Caco-2 (cell line): ENCODE measurements around the gene SOWAHB. TPM values are rescaled to one million over a fixed set of nuclear protein-coding genes. Genes with fewer than 3 reads are reported as not detected.
"Not testable (repeated sequence)": the region's sequence is repeated elsewhere in the genome, so short reads cannot be mapped to it uniquely, and the experiment has no call there.

Experiments
- BruUV-seq: library from RNA; stranded (reverse); fragments of 400-500 nt; replicated peaks from 2 replicates; lab custom pipeline; 2021; lab: Mats Ljungman, UMichigan
- CTCF ChIA-PET: fragments of 300-600 bp; sonication (Branson Sonifier 250); formaldehyde crosslinking; loops from one replicate; lab custom pipeline; 2022; ENCODE audit warnings: antibody characterized with exemption; lab: Charles Lee
- POLR2A ChIA-PET: fragments of 300-600 bp; sonication (Branson Sonifier 250); formaldehyde crosslinking; loops from one replicate; lab custom pipeline; 2022; ENCODE audit warnings: antibody characterized with exemption; lab: Charles Lee
- DNase-seq, 2 experiments: peaks; one replicate each; pipeline versions ENCODE4 v3.0.0 to v3.0.0-alpha.2; 2020 to 2022
- H3K27me3 ChIP-seq: replicated peaks from 2 replicates; pipeline ENCODE4 v1.6.0; 2011; ENCODE audit warnings: low read length; ENCODE audit not compliant: control insufficient read depth, insufficient read depth
- H3K36me3 ChIP-seq: 2 replicates; pipeline ENCODE4 v1.5.1; 2011; ENCODE audit warnings: low read length; ENCODE audit not compliant: control insufficient read depth, insufficient read depth
- H3K4me1 ChIP-seq: fragments of 250-450 bp; sonication (Bioruptor Pico); 2 replicates; pipeline ENCODE4 v1.5.1; 2020; ENCODE audit warnings: mild to moderate bottlenecking
- H3K4me3 ChIP-seq: 2 replicates; pipeline ENCODE4 v1.5.1; 2011; ENCODE audit warnings: low read depth, mild to moderate bottlenecking, control low read depth, low read length
- H3K9me3 ChIP-seq: fragments of 250-450 bp; sonication (Bioruptor Pico); 2 replicates; pipeline ENCODE4 v1.5.1; 2020; ENCODE audit warnings: mild to moderate bottlenecking, moderate library complexity
- H3K27ac Mint-ChIP-seq: one replicate; pipeline ENCODE4 v1.8.0; 2022; ENCODE audit warnings: mixed read lengths; ENCODE audit not compliant: unreplicated experiment
- H3K27me3 Mint-ChIP-seq: one replicate; pipeline ENCODE4 v1.8.0; 2022; ENCODE audit warnings: mixed read lengths; ENCODE audit not compliant: insufficient read depth, unreplicated experiment
- H3K36me3 Mint-ChIP-seq: one replicate; pipeline ENCODE4 v1.8.0; 2022; ENCODE audit warnings: mild to moderate bottlenecking, mixed read lengths; ENCODE audit not compliant: insufficient read depth, unreplicated experiment
- H3K4me1 Mint-ChIP-seq: one replicate; pipeline ENCODE4 v1.8.0; 2022; ENCODE audit warnings: low read depth, mixed read lengths; ENCODE audit not compliant: unreplicated experiment
- H3K4me3 Mint-ChIP-seq: one replicate; pipeline ENCODE4 v1.8.0; 2022; ENCODE audit warnings: mild to moderate bottlenecking, moderate library complexity, mixed read lengths; ENCODE audit not compliant: unreplicated experiment
- H3K9me3 Mint-ChIP-seq: one replicate; pipeline ENCODE4 v1.8.0; 2022; ENCODE audit warnings: mixed read lengths; ENCODE audit not compliant: unreplicated experiment
- CTCF ChIP-seq, 2 experiments: fragments of 200-600 bp in 1 of 2; IDR thresholded peaks; 1 replicate in 1 of 2; 2 replicates in 1 of 2; pipeline versions ENCODE4 v1.5.1 to v1.8.0; 2011 to 2022; ENCODE audit warnings: antibody characterized with exemption in 1 of 2, control low read depth in 1 of 2, inconsistent platforms in 1 of 2, low read depth in 1 of 2, low read length in 1 of 2, mild to moderate bottlenecking in 1 of 2, moderate library complexity in 1 of 2; ENCODE audit not compliant: insufficient read depth in 1 of 2, severe bottlenecking in 1 of 2, unreplicated experiment in 1 of 2
- intact Hi-C: fragments of 100-400 bp; cut with micrococcal nuclease; formaldehyde crosslinking; loops from one replicate; pipeline ENCODE4 v1.10.0; 2022; ENCODE audit not compliant: unreplicated experiment
- total RNA-seq: library from RNA; stranded (reverse); gene quantifications from 2 replicates; pipeline ENCODE4 v1.2.3, GENCODE V29; 2022

SOWAHB gene
- total RNA-seq, 1 experiment from 2014 or later = 6.3 TPM

GRCh38 chr4:76874176-76874575 is 23.8 kb downstream of the SOWAHB start:
- Mint-ChIP-seq H3K27me3 (no peaks in the 10 kb centered on the region), H3K36me3 (no peaks in the 10 kb centered on the region), H3K4me3 (no peak overlapping the region), H3K27ac (no peak overlapping the region), H3K9me3 (no peaks in the 10 kb centered on the region), H3K4me1 (peaks cover 8% of the 10 kb centered on the region)
- Histone ChIP-seq H3K4me1 (no peaks in the 10 kb centered on the region), H3K27me3 (no peaks in the 10 kb centered on the region), H3K4me3 (no peak overlapping the region), H3K9me3 (no peaks in the 10 kb centered on the region), H3K36me3 (no peaks in the 10 kb centered on the region)
- POLR2A ChIA-PET = no interaction called here
- no peak for DNase-seq
- intact Hi-C loops = no loop called here
- CTCF ChIA-PET = no interaction called here
- TF ChIP-seq CTCF (IDR thresholded peaks at IDR 0.05; ENCODE audit: insufficient read depth in 1 of 2, low read depth in 1 of 2, low read length in 1 of 2, severe bottlenecking in 1 of 2, unreplicated experiment in 1 of 2) = no peak
- BruUV-seq = no TSS peak

GRCh38 chr4:76873495-76873894 is 24.4 kb downstream of the SOWAHB start:
- H3K4me1 Mint-ChIP-seq = peaks cover 10% of the 10 kb centered on the region
- Histone ChIP-seq H3K4me3 (no peak overlapping the region), H3K4me1 (peaks cover 2% of the 10 kb centered on the region; the same call in 1 of the 2 replicates), H3K36me3 (no peaks in the 10 kb centered on the region), H3K27me3 (no peaks in the 10 kb centered on the region), H3K9me3 (no peaks in the 10 kb centered on the region)
- no peak overlapping the region for H3K4me3 Mint-ChIP-seq
- H3K27me3 Mint-ChIP-seq = no peaks in the 10 kb centered on the region
- ChIA-PET POLR2A (no interaction called here), CTCF (no interaction called here)
- no peak for DNase-seq
- intact Hi-C loops = no loop called here
- no peaks in the 10 kb centered on the region for H3K9me3 Mint-ChIP-seq
- TF ChIP-seq CTCF (IDR thresholded peaks at IDR 0.05; ENCODE audit: insufficient read depth in 1 of 2, low read depth in 1 of 2, low read length in 1 of 2, severe bottlenecking in 1 of 2, unreplicated experiment in 1 of 2) = no peak
- BruUV-seq = no TSS peak
- H3K36me3 Mint-ChIP-seq = no peaks in the 10 kb centered on the region
- no peak overlapping the region for H3K27ac Mint-ChIP-seq

GRCh38 chr4:76872556-76872955 is 25.4 kb downstream of the SOWAHB start:
- H3K27me3 Mint-ChIP-seq = no peaks in the 10 kb centered on the region
- no peaks in the 10 kb centered on the region for H3K36me3 ChIP-seq
- no peaks in the 10 kb centered on the region for H3K9me3 Mint-ChIP-seq
- CTCF ChIA-PET = no interaction called here
- H3K4me1 ChIP-seq = peaks cover 11% of the 10 kb centered on the region
- no peaks in the 10 kb centered on the region for H3K9me3 ChIP-seq
- DNase-seq = no peak
- no TSS peak for BruUV-seq
- H3K4me3 ChIP-seq = no peak overlapping the region
- peaks cover 12% of the 10 kb centered on the region for H3K4me1 Mint-ChIP-seq
- POLR2A ChIA-PET = no interaction called here
- no peak for TF ChIP-seq CTCF (IDR thresholded peaks at IDR 0.05; ENCODE audit: insufficient read depth in 1 of 2, low read depth in 1 of 2, low read length in 1 of 2, severe bottlenecking in 1 of 2, unreplicated experiment in 1 of 2)
- no peaks in the 10 kb centered on the region for H3K27me3 ChIP-seq
- no peaks in the 10 kb centered on the region for H3K36me3 Mint-ChIP-seq
- no peak overlapping the region for H3K4me3 Mint-ChIP-seq
- intact Hi-C loops = no loop called here
- no peak overlapping the region for H3K27ac Mint-ChIP-seq

GRCh38 chr4:76868780-76869179 is 29.2 kb downstream of the SOWAHB start:
- H3K36me3 Mint-ChIP-seq, CTCF ChIA-PET, H3K4me3 ChIP-seq, H3K36me3 ChIP-seq, H3K27me3 Mint-ChIP-seq, H3K9me3 ChIP-seq, H3K9me3 Mint-ChIP-seq, BruUV-seq, H3K4me3 Mint-ChIP-seq, DNase-seq, H3K27me3 ChIP-seq, POLR2A ChIA-PET, intact Hi-C loops: not testable (repeated sequence)
- H3K4me1 ChIP-seq = peaks cover 11% of the 10 kb centered on the region
- Mint-ChIP-seq H3K27ac (peak overlapping the region; percentile 74), H3K4me1 (peaks cover 15% of the 10 kb centered on the region)
